ENCODE measurements around the gene RSRC1.
"Not testable (repeated sequence)": the region's sequence is repeated elsewhere in the genome, so short reads cannot be mapped to it uniquely, and the experiment has no call there.

The RSRC1 gene

GRCh38 chr3:158458464-158458863 lies 348.6 kb downstream of the RSRC1 start:
- no peak for DNase-seq (ENCODE audit: low read depth, low spot score)

- no peak for DNase-seq (ENCODE audit: low read depth, low spot score)
These were observed 351.0 kb downstream of the RSRC1 start for GRCh38 chr3:158460926-158461325.

- no peak for DNase-seq (ENCODE audit: low read depth, low spot score)
These were observed 353.7 kb downstream of the RSRC1 start for GRCh38 chr3:158463556-158463955.

GRCh38 chr3:158465074-158465473 lies 355.2 kb downstream of the RSRC1 start:
- DNase-seq (ENCODE audit: low read depth, low spot score) = no peak

- no peak for DNase-seq (ENCODE audit: low read depth, low spot score)
These were observed 361.2 kb downstream of the RSRC1 start for GRCh38 chr3:158470944-158471638.

- DNase-seq (ENCODE audit: low read depth, low spot score) = no peak
These were observed 361.9 kb downstream of the RSRC1 start for GRCh38 chr3:158471639-158472294.

GRCh38 chr3:158479051-158479450 lies 369.2 kb downstream of the RSRC1 start:
- DNase-seq (ENCODE audit: low read depth, low spot score) = no peak

- no peak for DNase-seq (ENCODE audit: low read depth, low spot score)
These were observed 373.9 kb downstream of the RSRC1 start for GRCh38 chr3:158483701-158484235.

GRCh38 chr3:158486200-158486599 lies 376.3 kb downstream of the RSRC1 start:
- DNase-seq (ENCODE audit: low read depth, low spot score) = no peak

- DNase-seq (ENCODE audit: low read depth, low spot score) = no peak
These were observed 378.8 kb downstream of the RSRC1 start for GRCh38 chr3:158488670-158489069.

GRCh38 chr3:158489181-158489580 lies 379.3 kb downstream of the RSRC1 start:
- DNase-seq (ENCODE audit: low read depth, low spot score) = no peak

- DNase-seq (ENCODE audit: low read depth, low spot score) = no peak
These were observed 382.1 kb downstream of the RSRC1 start for GRCh38 chr3:158491968-158492367.

- DNase-seq (ENCODE audit: low read depth, low spot score) = no peak
These were observed 382.8 kb downstream of the RSRC1 start for GRCh38 chr3:158492685-158493084.

GRCh38 chr3:158493931-158494330 lies 384.0 kb downstream of the RSRC1 start:
- DNase-seq (ENCODE audit: low read depth, low spot score) = no peak

- no peak for DNase-seq (ENCODE audit: low read depth, low spot score)
These were observed 384.8 kb downstream of the RSRC1 start for GRCh38 chr3:158494673-158495072.

GRCh38 chr3:158495398-158495902 lies 385.6 kb downstream of the RSRC1 start:
- not testable (repeated sequence) for DNase-seq (ENCODE audit: low read depth, low spot score)

GRCh38 chr3:158505117-158505516 lies 395.2 kb downstream of the RSRC1 start:
- DNase-seq (ENCODE audit: low read depth, low spot score) = no peak

GRCh38 chr3:158506456-158506855 lies 396.6 kb downstream of the RSRC1 start:
- no peak for DNase-seq (ENCODE audit: low read depth, low spot score)

- DNase-seq (ENCODE audit: low read depth, low spot score) = no peak
These were observed 398.6 kb downstream of the RSRC1 start for GRCh38 chr3:158508481-158508880.

GRCh38 chr3:158509891-158510290 lies 400.0 kb downstream of the RSRC1 start:
- DNase-seq (ENCODE audit: low read depth, low spot score) = no peak

GRCh38 chr3:158516729-158517128 lies 406.8 kb downstream of the RSRC1 start:
- not testable (repeated sequence) for DNase-seq (ENCODE audit: low read depth, low spot score)

- DNase-seq (ENCODE audit: low read depth, low spot score) = no peak
These were observed 409.9 kb downstream of the RSRC1 start for GRCh38 chr3:158519776-158520175.

GRCh38 chr3:158520433-158520832 lies 410.5 kb downstream of the RSRC1 start:
- no peak for DNase-seq (ENCODE audit: low read depth, low spot score)
